HEK293T (cell line): ENCODE measurements around the gene RHOG.

Experiments used
- ARNT ChIP-seq: fragments of 450-650 bp; IDR thresholded peaks from 2 replicates; pipeline ENCODE4 v1.6.1; 2017; ENCODE audit warnings: mild to moderate bottlenecking
- BHLHE40 ChIP-seq: fragments of 450-650 bp; IDR thresholded peaks from 2 replicates; pipeline ENCODE4 v1.6.1; 2016; ENCODE audit warnings: mild to moderate bottlenecking, moderate library complexity, borderline replicate concordance
- CTBP1 ChIP-seq: fragments of 450-650 bp; IDR thresholded peaks from 2 replicates; pipeline ENCODE4 v1.6.1; 2016; ENCODE audit warnings: borderline replicate concordance
- ELF4 ChIP-seq: fragments of 450-650 bp; IDR thresholded peaks from 2 replicates; pipeline ENCODE4 v1.6.1; 2017; ENCODE audit warnings: antibody characterized with exemption
- FOXA1 ChIP-seq: fragments of 450-650 bp; IDR thresholded peaks from 2 replicates; pipeline ENCODE4 v1.6.1; 2016; ENCODE audit warnings: mild to moderate bottlenecking
- FOXK2 ChIP-seq: fragments of 450-650 bp; IDR thresholded peaks from 2 replicates; pipeline ENCODE4 v1.6.1; 2016; ENCODE audit warnings: mild to moderate bottlenecking
- FOXM1 ChIP-seq: fragments of 450-650 bp; IDR thresholded peaks from 2 replicates; pipeline ENCODE4 v1.6.1; 2017; ENCODE audit warnings: mild to moderate bottlenecking, borderline replicate concordance
- LEF1 ChIP-seq: fragments of 450-650 bp; IDR thresholded peaks from 2 replicates; pipeline ENCODE4 v1.6.1; 2017; ENCODE audit warnings: mild to moderate bottlenecking, borderline replicate concordance
- PKNOX1 ChIP-seq: fragments of 450-650 bp; IDR thresholded peaks from 2 replicates; pipeline ENCODE4 v1.6.1; 2016
- SP1 ChIP-seq: fragments of 450-650 bp; IDR thresholded peaks from 2 replicates; pipeline ENCODE4 v1.6.1; 2017
- TARDBP ChIP-seq: fragments of 450-650 bp; IDR thresholded peaks from 2 replicates; pipeline ENCODE4 v1.6.1; 2016
- ZNF384 ChIP-seq: fragments of 450-650 bp; IDR thresholded peaks from 2 replicates; pipeline ENCODE4 v1.6.1; 2016

GRCh38 chr11:3879967-3880542, 39.3 kb upstream of the RHOG start:
- TF ChIP-seq TARDBP (no peak), FOXM1 (no peak), SP1 (no peak), FOXK2 (no peak), ELF4 (no peak), BHLHE40 (no peak), FOXA1 (no peak), ZNF384 (no peak), PKNOX1 (no peak), CTBP1 (no peak), LEF1 (no peak), ARNT (no peak)
